Anterior cingulate cortex (tissue), 58 donors: ENCODE results near the gene SLC25A41.
"Not testable (repeated sequence)": the region's sequence is repeated elsewhere in the genome, so short reads cannot be mapped to it uniquely, and the experiment has no call there.

Experiments used
- DNase-seq, 58 donors: peaks; one replicate each; lab custom pipeline; 2025; lab: John Stamatoyannopoulos, UW

SLC25A41 gene

GRCh38 chr19:6413721-6414643, 19.6 kb downstream of the SLC25A41 start:
- DNase-seq: no peak

DNA sequence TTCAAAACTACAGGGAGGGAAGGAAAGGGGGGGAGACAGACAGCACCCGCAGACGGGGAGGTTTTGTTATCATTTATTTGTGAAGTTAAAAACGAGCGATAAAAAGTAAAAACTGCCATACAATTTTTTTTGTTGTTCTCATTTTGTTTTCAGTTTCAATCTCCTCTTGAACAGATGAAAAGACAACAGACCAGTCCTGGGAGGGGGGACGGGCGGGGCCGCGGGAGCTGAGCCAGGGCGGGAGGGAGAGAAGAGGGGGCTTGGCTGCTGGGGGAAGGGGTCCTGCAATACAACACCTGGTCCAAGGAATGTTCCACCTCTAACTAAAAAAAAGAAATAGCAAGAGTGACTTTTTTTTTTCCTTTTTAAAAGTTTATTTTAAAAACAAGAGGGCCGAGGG, 20.3 kb downstream of the SLC25A41 start:
- DNase-seq: no peak

DNA sequence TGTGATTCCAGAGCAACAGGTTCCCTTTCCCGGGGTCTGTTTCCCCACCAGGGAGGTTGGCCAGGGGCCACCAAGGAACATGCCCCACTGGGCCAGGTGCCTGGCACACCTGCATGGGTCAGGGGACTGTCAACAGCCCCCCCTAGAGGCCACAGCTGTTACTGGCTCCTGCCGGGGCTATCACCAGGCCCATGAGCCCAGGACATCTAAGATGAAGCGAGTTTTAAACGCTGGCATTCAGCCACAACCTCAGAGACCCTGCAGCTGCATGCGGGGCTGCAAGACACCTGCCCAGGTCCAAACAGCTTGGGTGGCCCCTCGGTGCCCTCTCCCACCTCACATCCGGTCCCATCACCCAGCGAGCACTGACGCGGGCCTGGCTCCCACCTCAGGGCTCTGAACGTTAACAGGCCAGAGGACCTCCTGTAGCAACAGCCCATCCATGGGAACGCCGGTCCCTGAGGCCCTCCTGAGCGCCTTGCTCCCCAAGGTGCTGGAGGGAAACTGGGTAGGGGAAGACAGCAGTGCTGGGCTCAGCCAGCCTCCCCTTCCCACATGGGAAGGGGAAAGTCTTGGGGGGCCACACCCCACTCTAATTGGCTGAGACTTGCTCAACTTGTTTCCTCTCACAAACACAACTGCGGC, 21.0 kb downstream of the SLC25A41 start:
- peak in 1 of 58 donors; percentile 13 for DNase-seq

GRCh38 chr19:6412061-6412446, 21.5 kb downstream of the SLC25A41 start:
- no peak for DNase-seq

GRCh38 chr19:6409346-6409745, 24.2 kb downstream of the SLC25A41 start:
- no peak for DNase-seq

DNA sequence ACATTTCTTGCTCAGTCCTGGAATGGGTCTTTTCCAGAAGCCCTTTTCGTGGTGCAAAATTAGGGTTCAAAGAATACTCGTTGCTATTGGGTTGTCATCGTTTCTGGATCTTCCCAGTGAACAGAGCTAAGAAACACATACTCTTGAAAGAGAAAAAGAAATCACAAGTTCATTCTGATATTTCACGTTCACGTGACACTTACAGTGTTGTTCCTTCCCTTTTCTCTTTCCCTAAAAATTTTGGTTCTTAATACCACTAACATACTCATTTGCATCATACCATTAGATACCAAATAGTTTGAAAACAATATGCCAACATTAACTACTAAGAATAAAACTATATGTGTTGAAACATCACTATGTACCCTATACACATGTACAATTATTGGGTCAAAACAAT, 27.2 kb downstream of the SLC25A41 start:
- no peak for DNase-seq

- DNase-seq: peak in 57 of 58 donors; percentile 9 to 93 (median 73)
Observed at GRCh38 chr19:6402837-6403608, 30.5 kb downstream of the SLC25A41 start.

GRCh38 chr19:6402058-6402457, 31.5 kb downstream of the SLC25A41 start:
- no peak for DNase-seq

DNA sequence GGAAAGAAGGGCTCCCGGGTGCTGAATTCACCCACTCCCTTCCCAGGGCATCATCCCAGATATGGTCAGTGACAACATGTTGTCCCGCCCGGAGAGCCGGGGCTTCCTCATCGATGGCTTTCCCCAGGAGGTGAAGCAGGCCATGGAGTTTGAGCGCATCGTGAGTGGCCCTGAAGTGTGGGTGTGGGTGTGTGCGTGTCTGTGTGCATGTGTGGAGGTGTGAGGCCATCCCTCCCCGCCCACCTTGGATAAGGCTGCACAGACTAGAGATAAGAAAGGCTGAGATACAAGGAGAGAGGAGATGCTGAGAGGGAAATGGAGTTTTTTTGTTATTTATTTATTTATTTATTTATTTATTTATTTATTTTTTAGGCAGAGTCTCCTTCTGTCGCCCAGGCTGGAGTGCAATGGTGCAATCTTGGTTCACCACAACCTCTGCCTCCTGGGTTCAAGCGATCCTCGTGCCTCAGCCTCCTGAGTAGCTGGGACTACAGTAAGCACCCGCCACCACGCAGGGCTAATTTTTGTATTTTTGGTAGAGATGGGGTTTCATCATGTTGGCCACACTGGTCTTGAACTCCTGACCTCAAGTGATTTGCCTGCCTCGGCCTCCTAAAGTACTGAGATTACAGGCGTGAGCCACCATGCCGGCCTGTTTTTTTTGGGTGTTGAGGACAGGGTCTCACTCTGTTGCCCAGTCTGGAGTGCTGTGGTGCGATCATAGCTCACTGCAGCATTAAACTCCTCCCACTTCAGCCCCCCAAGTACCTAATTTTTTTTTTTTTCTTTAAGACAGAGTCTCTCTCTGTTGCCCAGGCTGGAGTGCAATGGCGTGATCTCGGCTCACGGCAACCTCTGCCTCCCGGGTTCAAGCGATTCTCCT, 33.3 kb downstream of the SLC25A41 start:
- DNase-seq: not testable (repeated sequence)

GRCh38 chr19:6396305-6396704, 37.3 kb downstream of the SLC25A41 start:
- no peak for DNase-seq

- no peak for DNase-seq
Observed at GRCh38 chr19:6394831-6395230, 38.7 kb downstream of the SLC25A41 start.

DNA sequence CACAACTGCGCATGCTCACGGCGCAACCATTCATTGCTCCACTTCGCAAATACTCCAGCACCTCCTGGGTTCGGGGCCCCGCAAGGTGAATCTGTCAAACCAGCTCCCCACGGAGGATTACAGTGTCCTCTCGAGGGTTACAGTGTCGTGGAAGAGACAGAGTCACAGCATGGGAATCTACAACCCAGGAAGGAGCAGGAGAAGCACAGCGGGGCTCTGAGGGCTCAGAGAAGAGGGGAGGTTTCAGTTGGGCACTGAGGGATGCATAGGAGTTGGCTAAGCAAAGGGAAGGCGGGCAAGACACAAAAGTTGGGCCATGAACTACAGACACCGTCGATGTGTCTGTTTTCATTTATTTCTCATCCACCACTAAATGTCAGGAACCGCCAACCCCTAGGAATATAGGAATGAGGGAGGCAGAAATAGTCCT, 39.6 kb downstream of the SLC25A41 start:
- DNase-seq: peak in 1 of 58 donors; percentile 71

- peak; percentile 70 to 98 (median 94) for DNase-seq
Observed at GRCh38 chr19:6393074-6393982, 40.2 kb downstream of the SLC25A41 start, which contains the start of gene GTF2F1. TSS of gene GTF2F1 (minus strand) at chr19:6393164. CDS start at chr19:6392995, 169 bp downstream.

GRCh38 chr19:6392221-6393073, 41.1 kb downstream of the SLC25A41 start:
- DNase-seq: peak in 1 of 58 donors; percentile 55

- DNase-seq: no peak
Observed at GRCh38 chr19:6387372-6387771, 46.2 kb downstream of the SLC25A41 start.

GRCh38 chr19:6384381-6384780, 49.2 kb downstream of the SLC25A41 start:
- DNase-seq: no peak

- no peak for DNase-seq
Observed at GRCh38 chr19:6383188-6383587, 50.4 kb downstream of the SLC25A41 start.
